Stimulated activated CD8-positive, alpha-beta memory T cell treated with anti-CD3 and anti-CD28 coated beads, Interleukin-4, amount 100 ng/mL, for 4 hours (primary cell): ENCODE data around the gene UBA1.

Source experiments
- DNase-seq, 2 donors: peaks; one replicate each; pipeline ENCODE4 v3.0.0-alpha.2; 2020; ENCODE audit warnings: low read depth in 2 of 2, low spot score in 1 of 2

The UBA1 gene

DNA sequence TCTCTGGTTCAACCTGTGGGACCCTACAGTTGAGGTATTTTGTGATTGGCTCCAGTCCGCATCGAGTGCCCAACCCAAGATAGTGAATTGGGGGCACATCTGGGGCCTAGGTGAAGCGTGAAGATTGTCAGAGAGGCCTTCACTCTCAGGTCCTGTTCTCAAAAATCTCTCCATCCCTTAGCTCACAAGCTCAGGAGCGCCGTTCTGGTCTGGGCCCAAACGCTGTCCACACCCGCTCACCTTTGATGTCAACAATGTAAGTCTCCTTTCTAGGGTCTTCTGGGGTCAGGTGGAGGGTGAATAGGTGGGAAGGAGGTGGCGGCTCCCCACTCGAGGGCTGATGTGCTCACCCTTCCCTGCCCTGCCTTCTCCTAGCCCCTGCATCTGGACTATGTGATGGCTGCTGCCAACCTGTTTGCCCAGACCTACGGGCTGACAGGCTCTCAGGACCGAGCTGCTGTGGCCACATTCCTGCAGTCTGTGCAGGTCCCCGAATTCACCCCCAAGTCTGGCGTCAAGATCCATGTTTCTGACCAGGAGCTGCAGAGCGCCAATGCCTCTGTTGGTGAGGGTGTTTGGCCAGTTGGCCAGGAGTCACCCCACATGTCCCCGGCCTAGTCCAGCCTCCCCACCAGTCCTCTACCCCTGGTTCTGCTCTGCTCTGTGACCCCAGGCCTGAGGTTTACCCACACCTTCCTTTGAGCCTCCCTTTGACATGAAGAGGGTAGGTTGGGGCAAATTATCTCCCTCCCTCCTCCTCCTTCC is 17.2 kb downstream of the UBA1 start:
- DNase-seq: no peak

DNA sequence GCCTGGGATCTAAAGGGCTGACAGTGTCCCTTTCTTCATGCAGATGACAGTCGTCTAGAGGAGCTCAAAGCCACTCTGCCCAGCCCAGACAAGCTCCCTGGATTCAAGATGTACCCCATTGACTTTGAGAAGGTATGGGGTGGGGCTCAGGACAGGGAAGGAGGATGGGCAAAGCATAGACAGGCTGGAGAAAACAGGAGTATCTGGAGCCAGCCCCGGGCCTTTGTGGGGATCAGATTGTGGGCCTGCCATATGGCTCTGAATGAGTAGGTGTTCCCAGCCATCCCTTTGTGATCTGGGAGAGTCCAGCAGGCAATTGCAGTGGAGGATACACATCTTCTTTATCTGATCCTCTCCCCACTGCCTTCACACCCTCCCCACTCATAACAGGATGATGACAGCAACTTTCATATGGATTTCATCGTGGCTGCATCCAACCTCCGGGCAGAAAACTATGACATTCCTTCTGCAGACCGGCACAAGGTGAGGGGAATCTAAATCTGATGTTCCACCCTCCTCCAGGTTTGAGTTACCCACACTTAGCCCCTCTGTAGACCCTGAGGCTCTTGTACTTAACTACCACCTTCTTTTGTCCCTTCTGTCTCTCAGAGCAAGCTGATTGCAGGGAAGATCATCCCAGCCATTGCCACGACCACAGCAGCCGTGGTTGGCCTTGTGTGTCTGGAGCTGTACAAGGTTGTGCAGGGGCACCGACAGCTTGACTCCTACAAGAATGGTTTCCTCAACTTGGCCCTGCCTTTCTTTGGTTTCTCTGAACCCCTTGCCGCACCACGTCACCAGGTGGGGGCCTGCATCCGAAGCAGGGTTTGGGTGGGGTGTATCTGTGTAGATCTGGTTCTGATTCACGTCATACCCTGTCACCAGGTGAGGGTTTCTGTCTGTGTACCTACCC is 19.0 kb downstream of the UBA1 start:
- no peak for DNase-seq

DNA sequence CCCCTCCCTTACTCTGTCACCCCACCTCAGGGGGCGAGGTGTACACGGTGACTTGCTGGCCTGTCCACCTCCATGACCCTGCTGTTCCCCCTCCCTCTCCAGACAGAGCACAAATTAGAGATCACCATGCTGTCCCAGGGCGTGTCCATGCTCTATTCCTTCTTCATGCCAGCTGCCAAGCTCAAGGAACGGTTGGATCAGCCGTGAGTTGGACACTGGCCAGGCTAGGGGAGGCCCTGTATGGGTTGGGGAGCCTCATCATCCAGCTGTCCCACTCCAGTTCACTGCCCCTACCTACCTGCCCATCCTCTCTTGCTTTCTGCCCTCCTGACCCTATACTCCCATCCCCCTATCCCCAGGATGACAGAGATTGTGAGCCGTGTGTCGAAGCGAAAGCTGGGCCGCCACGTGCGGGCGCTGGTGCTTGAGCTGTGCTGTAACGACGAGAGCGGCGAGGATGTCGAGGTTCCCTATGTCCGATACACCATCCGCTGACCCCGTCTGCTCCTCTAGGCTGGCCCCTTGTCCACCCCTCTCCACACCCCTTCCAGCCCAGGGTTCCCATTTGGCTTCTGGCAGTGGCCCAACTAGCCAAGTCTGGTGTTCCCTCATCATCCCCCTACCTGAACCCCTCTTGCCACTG is 20.9 kb downstream of the UBA1 start:
- DNase-seq: no peak

DNA sequence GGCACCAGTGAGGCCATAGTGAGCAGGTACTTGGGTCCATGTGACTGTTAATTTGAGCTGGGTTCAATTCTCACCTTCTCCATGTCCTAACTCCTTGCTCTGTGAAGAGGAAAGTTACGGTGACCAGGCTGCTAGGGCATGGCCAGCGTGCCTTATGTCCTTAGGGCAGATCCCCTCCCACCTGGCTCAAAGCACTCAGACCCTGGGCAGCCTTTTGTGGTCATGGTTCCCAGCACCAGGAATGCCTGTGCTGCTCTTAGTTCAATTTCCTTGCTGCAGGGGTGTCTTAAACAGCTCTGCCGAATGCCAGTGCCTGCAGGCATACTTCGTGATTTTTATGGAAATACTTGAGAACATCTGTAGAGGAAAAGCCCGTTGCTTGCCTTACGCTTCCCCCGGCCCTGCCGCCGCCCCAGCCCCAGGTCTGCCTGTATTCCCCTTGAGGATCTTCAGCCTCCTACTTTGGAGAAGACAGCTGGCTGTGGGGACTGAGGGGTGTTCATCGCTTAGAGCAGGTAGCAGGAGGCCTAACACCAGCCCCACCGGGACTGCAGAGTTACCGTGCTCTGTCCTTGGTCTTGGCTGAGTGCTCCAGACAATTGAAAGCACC is 21.8 kb downstream of the UBA1 start:
- DNase-seq: no peak

DNA sequence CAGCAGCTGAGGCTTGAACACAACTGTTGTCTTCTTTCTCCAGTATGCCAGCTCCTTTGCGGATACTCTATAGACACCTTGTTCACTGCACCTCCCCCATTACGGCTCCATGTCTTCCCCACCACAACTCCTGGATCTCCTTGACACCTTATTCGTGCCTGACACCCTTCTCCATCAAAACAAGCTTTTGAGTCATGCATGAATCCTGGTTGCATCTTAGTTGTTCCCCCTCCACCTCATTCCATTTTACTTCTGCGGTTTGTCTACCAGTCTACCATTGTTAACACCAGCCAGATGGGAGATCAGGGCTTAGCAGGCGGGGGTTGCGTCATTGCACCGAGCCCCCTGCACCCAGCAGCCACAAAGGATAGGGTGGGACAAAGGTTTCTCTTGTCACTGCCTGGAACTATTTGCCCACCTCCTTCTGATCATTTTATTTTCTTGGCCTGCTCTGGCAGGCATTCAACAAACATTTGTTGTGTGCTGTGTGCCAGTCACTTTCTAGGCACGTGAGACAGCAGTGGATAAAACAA is 22.8 kb downstream of the UBA1 start:
- no peak for DNase-seq

DNA sequence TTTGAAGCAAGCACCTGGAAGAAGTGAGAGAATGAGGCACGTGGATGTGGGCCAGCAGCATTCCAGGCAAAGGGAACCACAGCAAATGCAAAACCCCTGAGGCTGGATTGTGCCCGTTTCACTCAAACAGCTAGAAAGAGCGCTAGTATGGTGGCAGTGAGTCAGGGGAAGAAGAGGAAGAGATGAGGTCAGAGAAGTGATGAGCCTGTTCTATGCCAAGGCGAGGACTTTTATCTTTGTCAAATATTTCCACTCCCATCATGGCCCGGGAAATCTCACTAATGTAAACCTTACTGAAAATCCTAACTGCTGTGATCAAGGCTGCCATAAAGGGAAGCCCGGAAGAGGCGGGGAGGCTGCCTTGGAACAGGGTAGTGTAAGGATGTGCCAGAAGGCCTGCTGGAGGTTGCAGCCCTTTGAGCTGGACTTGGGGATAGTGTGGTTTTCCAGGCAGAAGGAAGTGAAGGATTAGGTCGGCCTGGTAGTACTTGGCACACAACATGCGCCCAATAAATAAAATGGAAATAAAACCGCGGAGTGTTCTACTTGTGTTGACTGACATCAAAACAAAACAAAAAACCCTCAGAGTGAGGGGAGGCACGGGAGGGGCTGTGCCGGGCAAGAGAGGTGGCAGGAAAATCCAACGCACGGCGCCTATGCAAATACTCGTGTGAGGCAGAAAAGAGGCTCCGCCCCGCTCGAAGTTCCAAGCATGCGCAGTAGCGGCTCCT is 23.7 kb downstream of the UBA1 start:
- DNase-seq: no peak

DNA sequence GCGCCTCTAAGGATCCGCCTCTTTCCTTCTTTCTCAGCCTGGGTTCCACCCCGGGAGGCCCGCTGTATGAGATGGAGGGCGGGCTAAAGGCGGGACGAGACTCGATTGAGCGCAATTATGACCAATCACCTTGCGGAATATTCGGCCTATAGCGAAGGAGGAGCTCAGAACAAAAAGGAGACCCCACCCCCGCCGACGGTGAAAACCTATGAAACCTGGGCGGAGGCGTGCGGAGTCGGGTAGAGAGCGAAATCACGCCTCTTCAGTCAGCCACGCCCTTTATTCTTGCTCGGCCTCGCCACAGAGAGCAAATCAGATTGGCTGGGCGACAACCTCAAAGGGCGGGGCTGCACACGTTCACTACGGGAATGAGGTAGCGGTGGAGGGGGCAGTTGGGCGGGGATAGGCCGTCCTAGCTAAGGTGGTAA is 24.2 kb downstream of the UBA1 start:
- peak; percentile 83 to 99 for DNase-seq

DNA sequence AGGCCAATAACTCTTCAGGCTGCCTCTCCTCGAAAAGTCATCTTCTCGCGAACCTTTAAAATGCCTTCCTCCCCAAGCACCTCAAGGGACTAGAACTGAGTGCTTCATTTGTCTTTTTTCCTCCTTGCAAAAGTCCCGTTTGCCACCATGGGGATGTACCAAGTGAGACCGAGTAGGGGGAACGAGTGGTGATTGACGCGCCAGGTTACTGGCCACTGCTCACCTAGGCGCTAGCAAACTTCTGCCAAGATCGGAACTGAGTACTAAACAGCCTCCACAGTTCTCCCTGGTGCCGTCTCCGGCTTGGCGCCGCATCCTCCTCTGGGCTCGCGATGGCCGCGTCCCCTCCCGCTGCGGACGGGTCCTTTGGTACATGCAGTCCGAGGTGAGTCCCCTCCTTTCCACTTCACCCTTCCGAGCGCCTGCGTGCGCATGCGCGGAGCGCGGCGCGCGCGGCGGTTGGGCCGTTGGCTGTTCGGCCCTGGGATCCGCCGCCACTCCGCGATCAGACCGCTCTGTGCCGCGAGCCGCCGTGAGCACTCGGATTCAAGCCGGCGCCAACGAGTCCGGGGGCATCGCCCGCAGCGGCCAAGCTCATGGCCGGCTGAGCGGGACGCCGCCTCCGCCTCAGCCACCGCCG is 24.8 kb downstream of the UBA1 start, which contains the start of gene CDK16:
TSS of gene CDK16 (plus strand) at position 402 of the 640 bp plus-strand sequence. CDS start 4,877 bp downstream, outside the sequence.
- DNase-seq: peak; percentile 24 to 63

DNA sequence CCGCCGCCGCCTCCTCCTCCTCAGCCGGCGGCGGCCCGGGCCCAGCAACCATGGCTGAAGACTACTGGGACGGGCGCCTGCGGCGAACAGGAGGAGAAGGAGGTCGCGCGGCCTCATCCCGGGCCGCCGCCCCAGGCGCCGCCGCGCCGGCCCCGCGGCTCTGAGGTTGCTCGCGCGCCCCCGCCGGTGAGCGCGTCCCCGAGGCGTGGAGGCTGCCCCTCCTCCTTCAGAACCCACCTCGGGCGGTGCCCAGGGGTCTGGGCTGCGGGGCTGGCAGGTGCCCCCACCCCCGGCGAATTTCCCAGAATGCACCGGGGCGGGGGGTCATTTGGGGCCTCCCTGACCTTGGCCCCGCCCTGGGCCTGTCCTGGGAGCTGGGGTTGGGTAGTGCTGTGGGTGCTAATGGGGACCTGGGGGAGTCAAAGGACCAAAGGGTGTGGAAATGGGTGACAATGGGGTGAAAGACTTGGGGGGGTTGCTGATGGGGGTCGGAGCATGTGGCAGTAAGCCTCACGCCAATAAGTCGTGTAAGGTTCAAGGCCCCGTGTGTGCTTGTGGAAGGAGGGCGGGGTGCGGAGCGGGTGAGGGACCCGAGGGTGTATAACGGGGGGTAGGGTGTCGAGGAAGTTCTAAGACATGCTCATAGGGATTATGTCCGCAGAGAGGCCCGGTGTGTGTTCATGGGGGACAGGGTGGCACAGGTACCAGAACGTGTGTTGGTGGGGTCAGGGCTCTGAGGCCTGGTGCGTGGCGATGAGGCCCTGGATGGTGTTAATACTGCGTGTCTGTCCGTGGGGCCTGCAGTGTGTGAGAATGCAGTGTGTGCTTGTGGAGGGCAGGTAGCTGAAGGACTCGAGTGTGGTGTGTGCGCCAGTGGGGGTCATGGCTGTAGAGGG is 25.5 kb downstream of the UBA1 start:
- peak in 1 of 2 donors; percentile 19 for DNase-seq

DNA sequence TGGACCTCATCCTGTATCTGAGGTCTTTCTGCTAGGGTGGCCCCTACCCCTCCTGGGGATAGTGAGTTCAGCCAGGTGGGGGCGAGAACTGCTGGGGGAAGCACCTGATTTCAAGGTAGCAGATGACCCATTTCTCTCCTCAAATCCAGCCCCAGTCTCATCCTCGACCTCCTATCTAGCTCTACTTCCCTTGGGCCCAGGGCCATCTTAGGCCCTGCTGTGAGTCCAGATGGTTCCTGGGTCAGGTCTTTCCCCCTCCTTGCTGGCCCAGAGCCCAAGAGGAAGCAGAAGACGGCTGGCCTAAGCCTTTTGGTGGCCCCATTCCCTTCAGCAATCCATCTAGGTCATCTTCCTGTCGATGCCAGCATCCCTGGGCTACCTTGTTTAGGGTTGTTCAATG is 28.1 kb downstream of the UBA1 start:
- no peak for DNase-seq

DNA sequence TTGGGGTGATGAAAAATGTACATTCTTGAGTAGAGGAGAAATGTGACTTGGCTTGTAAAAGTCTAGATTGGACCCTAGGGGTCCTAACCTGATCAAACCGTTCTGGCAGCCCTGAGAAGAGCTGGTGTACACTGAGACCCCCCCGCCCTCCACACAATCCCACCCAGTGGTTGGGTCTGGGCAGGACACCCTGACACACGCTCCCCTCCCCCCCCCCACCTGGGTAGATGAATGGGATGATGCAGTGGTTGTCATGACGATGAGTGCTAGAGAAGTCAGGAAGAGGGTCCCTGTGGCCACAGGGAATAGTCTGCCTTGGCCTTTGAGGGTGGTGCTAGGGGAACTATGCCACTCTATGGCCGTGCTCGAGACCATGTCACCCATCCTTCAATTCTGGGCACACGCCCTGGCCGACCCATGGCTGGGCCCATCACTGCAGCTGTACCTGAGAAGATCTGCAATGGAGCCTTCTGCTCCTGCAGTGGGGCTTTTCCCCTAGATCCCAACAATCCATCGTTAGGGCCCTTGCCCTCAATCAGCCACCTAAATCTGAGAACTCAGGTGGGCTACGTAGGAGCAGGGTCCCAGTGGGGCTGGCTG is 29.2 kb downstream of the UBA1 start:
- no peak for DNase-seq

DNA sequence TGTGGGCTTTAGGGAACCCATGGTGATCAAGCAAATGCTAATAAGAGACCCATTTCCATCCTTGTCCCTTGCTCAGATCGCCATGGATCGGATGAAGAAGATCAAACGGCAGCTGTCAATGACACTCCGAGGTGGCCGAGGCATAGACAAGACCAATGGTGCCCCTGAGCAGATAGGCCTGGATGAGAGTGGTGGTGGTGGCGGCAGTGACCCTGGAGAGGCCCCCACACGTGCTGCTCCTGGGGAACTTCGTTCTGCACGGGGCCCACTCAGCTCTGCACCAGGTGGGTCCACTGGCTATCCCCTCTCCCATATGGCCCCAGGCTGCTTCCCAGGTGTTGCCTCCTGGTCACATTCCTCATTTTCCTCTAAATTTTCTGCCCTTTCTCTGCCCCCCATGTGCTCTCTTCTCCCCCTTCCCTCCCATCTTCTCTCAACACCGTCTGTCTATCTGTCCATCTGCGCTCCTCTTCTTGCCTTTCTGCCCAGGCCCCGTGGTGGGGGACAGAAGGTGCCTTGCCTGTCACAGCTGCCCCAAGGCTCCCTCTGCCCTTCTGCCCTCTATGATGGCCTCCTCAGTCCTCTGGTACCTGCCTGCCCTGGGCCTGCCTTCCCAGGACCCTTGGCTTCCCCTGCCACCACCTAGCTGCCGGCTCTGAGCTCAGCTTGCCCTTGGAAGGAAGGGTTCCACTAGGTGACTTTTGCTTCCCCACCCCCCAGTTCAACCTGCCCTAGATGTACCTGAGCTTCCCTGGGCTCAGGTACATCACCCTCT is 30.0 kb downstream of the UBA1 start:
- DNase-seq: no peak

DNA sequence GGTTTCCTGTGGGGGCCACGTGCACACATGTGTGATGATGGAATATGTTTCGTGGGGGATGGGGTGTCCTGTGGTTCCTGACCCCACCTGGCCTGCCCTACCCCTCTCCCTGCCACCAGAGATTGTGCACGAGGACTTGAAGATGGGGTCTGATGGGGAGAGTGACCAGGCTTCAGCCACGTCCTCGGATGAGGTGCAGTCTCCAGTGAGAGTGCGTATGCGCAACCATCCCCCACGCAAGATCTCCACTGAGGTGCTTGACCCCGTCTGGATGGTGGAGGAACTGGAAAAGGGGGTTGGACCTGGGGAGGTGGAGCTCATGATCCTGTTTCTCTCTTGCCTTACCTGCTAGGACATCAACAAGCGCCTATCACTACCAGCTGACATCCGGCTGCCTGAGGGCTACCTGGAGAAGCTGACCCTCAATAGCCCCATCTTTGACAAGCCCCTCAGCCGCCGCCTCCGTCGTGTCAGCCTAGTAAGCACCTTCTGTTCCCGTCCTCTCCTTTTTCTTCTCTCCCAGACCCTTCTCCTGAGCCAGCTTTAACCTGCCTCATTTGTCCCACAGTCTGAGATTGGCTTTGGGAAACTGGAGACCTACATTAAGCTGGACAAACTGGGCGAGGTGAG is 30.8 kb downstream of the UBA1 start:
- no peak for DNase-seq

DNA sequence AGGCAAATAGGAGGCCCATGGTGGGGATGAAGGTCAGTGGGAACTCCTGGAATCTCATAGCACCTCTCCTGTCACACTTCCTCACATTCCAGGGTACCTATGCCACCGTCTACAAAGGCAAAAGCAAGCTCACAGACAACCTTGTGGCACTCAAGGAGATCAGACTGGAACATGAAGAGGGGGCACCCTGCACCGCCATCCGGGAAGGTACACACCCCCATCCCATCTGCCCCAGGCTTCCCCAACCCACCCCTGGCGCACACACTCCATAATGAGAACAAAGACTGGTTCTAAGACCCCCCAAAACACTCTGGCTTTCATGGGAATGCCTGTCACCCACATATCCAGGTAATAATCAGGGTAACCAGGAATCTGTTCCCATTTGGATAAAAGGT is 31.3 kb downstream of the UBA1 start:
- DNase-seq: no peak

DNA sequence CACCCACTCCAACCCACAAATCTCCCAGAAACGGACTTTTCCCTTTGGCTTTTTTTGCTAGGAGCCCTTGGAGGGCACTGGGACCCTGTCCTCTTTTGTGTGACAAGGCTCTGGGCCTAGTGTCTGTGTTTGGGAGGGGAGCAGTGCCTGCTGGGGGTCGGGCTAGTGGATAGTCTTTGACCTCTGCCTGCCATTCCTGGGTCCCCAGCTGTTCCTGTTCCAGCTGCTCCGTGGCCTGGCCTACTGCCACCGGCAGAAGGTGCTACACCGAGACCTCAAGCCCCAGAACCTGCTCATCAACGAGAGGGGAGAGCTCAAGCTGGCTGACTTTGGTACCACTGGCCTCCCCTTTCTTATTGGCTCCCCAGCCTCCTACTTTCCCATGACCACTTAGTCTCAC is 32.4 kb downstream of the UBA1 start:
- DNase-seq: no peak

DNA sequence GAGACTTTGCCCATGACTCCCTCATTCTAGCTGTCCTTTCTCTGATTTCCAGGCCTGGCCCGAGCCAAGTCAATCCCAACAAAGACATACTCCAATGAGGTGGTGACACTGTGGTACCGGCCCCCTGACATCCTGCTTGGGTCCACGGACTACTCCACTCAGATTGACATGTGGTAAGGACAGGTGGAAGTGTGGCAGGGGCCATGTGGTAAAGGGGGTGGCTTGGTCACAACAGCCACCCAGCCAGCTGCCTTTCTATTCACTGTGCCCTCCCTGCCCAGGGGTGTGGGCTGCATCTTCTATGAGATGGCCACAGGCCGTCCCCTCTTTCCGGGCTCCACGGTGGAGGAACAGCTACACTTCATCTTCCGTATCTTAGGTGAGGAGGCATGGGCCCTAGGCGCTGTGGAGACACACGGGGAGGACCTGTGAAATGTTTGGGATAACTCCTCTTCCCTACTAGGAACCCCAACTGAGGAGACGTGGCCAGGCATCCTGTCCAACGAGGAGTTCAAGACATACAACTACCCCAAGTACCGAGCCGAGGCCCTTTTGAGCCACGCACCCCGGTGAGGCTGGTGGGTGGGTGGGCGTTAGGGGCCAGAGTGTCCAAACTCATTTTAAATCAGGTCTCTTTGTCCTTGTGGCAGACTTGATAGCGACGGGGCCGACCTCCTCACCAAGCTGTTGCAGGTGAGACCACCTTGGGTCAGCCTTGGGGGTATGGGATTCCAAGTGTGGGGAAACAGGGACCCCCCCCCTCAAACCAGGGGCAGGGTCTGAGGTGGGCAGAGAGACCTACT is 33.1 kb downstream of the UBA1 start:
- no peak for DNase-seq

DNA sequence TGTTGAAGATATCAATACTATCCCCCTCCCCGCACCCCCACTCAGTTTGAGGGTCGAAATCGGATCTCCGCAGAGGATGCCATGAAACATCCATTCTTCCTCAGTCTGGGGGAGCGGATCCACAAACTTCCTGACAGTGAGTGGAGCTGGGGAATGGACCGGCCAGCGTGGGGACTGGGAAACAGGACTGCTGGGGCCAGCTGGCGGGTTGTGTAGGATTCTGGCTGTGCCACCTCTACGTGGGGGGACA is 33.6 kb downstream of the UBA1 start:
- no peak for DNase-seq
